ENCODE data around the gene FAH. TPM values are rescaled to one million over a fixed set of nuclear protein-coding genes. Genes with fewer than 3 reads are reported as not detected.

Gene FAH
- total and polyA plus RNA-seq, 9 of the 15 experiments (the other 6 are each of a cell fraction or from before 2014, with no cell fraction given), result 66.8 to 310 (median 103) TPM

- TF ChIP-seq, protein P1, sequence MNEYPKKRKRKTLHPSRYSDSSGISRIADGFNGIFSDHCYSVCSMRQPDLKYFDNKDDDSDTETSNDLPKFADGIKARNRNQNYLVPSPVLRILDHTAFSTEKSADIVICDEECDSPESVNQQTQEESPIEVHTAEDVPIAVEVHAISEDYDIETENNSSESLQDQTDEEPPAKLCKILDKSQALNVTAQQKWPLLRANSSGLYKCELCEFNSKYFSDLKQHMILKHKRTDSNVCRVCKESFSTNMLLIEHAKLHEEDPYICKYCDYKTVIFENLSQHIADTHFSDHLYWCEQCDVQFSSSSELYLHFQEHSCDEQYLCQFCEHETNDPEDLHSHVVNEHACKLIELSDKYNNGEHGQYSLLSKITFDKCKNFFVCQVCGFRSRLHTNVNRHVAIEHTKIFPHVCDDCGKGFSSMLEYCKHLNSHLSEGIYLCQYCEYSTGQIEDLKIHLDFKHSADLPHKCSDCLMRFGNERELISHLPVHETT (CRISPR knock-in tag; conservative IDR thresholded peaks at IDR 0.05 in 1 of 2, IDR thresholded peaks at IDR 0.05 in 1 of 2), result 0 out of 4 replicates have a peak, but pooled peaks of 1 of the 2 experiments have one; percentile 7
- TF ChIP-seq GATAD2B (IDR thresholded peaks at IDR 0.05; ENCODE audit: borderline replicate concordance) (0 out of 2 replicates have a peak, but pooled peaks have one; percentile 39), SNAPC5 (CRISPR knock-in tag; IDR thresholded peaks at IDR 0.05) (no peak), ZNF449 (CRISPR knock-in tag; IDR thresholded peaks at IDR 0.05) (no peak), SMAD1 (IDR thresholded peaks at IDR 0.05; ENCODE audit: low read depth, low read length, partially characterized antibody) (no peak), STAT5A (IDR thresholded peaks at IDR 0.05; ENCODE audit: borderline replicate concordance, low read length) (no peak), BRCA1 (IDR thresholded peaks at IDR 0.05) (no peak), BRCA1 (CRISPR knock-in tag; IDR thresholded peaks at IDR 0.05) (no peak), CTBP1 (IDR thresholded peaks at IDR 0.05; ENCODE audit: borderline replicate concordance) (no peak)
- TF ChIP-seq, protein P2, sequence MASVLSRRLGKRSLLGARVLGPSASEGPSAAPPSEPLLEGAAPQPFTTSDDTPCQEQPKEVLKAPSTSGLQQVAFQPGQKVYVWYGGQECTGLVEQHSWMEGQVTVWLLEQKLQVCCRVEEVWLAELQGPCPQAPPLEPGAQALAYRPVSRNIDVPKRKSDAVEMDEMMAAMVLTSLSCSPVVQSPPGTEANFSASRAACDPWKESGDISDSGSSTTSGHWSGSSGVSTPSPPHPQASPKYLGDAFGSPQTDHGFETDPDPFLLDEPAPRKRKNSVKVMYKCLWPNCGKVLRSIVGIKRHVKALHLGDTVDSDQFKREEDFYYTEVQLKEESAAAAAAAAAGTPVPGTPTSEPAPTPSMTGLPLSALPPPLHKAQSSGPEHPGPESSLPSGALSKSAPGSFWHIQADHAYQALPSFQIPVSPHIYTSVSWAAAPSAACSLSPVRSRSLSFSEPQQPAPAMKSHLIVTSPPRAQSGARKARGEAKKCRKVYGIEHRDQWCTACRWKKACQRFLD (CRISPR knock-in tag; IDR thresholded peaks at IDR 0.05), result peak; percentile 18; the same call in 1 of the 2 replicates
- TF ChIP-seq, protein P3, sequence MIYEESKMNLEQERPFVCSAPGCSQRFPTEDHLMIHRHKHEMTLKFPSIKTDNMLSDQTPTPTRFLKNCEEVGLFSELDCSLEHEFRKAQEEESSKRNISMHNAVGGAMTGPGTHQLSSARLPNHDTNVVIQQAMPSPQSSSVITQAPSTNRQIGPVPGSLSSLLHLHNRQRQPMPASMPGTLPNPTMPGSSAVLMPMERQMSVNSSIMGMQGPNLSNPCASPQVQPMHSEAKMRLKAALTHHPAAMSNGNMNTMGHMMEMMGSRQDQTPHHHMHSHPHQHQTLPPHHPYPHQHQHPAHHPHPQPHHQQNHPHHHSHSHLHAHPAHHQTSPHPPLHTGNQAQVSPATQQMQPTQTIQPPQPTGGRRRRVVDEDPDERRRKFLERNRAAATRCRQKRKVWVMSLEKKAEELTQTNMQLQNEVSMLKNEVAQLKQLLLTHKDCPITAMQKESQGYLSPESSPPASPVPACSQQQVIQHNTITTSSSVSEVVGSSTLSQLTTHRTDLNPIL (CRISPR knock-in tag; IDR thresholded peaks at IDR 0.05), result no peak
- TF ChIP-seq, protein P4, sequence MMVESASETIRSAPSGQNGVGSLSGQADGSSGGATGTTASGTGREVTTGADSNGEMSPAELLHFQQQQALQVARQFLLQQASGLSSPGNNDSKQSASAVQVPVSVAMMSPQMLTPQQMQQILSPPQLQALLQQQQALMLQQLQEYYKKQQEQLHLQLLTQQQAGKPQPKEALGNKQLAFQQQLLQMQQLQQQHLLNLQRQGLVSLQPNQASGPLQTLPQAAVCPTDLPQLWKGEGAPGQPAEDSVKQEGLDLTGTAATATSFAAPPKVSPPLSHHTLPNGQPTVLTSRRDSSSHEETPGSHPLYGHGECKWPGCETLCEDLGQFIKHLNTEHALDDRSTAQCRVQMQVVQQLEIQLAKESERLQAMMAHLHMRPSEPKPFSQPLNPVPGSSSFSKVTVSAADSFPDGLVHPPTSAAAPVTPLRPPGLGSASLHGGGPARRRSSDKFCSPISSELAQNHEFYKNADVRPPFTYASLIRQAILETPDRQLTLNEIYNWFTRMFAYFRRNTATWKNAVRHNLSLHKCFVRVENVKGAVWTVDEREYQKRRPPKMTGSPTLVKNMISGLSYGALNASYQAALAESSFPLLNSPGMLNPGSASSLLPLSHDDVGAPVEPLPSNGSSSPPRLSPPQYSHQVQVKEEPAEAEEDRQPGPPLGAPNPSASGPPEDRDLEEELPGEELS (CRISPR knock-in tag; IDR thresholded peaks at IDR 0.05; ENCODE audit: borderline replicate concordance), result peak; percentile 39; the same call in 1 of the 2 replicates
Measured at GRCh38 chr15:80156176-80156720, 3.4 kb downstream of the FAH start (continued).

Data from K562 (cell line).